Endothelial cell of umbilical vein (primary cell): ENCODE results near the gene SERPINA1. TPM values are rescaled to one million over a fixed set of nuclear protein-coding genes. Genes with fewer than 3 reads are reported as not detected.

Experiments
- BruUV-seq: library from RNA; stranded (reverse); fragments of 400-500 nt; replicated peaks from 2 replicates; lab custom pipeline; 2021; lab: Mats Ljungman, UMichigan
- CTCF ChIA-PET: fragments of 300-600, 350-600 bp; sonication (Branson Sonifier 250); formaldehyde crosslinking; loops from one replicate; lab custom pipeline; 2021; ENCODE audit warnings: antibody characterized with exemption, inconsistent platforms; lab: Charles Lee
- POLR2A ChIA-PET: fragments of 300-600, 350-600 bp; sonication (Branson Sonifier 250); formaldehyde crosslinking; loops from one replicate; lab custom pipeline; 2021; ENCODE audit warnings: antibody characterized with exemption, inconsistent platforms; lab: Charles Lee
- DNase-seq: peaks from one replicate; pipeline ENCODE4 v3.0.0-alpha.2; 2011; ENCODE audit warnings: low read depth, low spot score
- FAIRE-seq: peaks from 2 replicates; lab custom pipeline; 2011; peaks lifted over from hg19 to GRCh38; lab: Jason Lieb, UNC
- H2AFZ ChIP-seq: 2 replicates; pipeline ENCODE4 v1.6.0; 2012; ENCODE audit warnings: low read depth, low read length, control low read depth, inconsistent platforms
- H3K27ac ChIP-seq: 2 replicates; pipeline ENCODE4 v1.5.1; 2011; ENCODE audit warnings: low read depth, mild to moderate bottlenecking, control low read depth, low read length, moderate library complexity; ENCODE audit not compliant: insufficient read depth
- H3K27me3 ChIP-seq, 2 experiments: 2 replicates each; pipeline versions ENCODE4 v1.6.0 to v1.6.1; 2011; ENCODE audit warnings: low read length in 2 of 2, mixed read lengths in 1 of 2; ENCODE audit not compliant: control insufficient read depth in 2 of 2, insufficient read depth in 2 of 2
- H3K36me3 ChIP-seq, 2 experiments: 2 replicates in 1 of 2; 3 replicates in 1 of 2; pipeline ENCODE4 v1.5.1; 2011; ENCODE audit warnings: low read length in 2 of 2, mild to moderate bottlenecking in 1 of 2, moderate library complexity in 1 of 2; ENCODE audit not compliant: control insufficient read depth in 2 of 2, insufficient read depth in 2 of 2; ENCODE audit errors: extremely low read depth in 1 of 2
- H3K4me1 ChIP-seq: 3 replicates; pipeline ENCODE4 v1.5.1; 2011; ENCODE audit warnings: mild to moderate bottlenecking, low read length; ENCODE audit not compliant: control insufficient read depth, insufficient read depth; ENCODE audit errors: extremely low read depth
- H3K4me2 ChIP-seq: 2 replicates; pipeline ENCODE4 v1.6.1; 2011; ENCODE audit warnings: low read length, control low read depth, mixed read lengths; ENCODE audit not compliant: insufficient read depth
- H3K4me3 ChIP-seq, 3 experiments: fragments of 200-600 bp in 1 of 3; sonication (generic), shearing (Covaris generic) in 1 of 3; replicated peaks in 1 of 3; 2 replicates each; pipeline ENCODE4 v1.5.1; 2011 to 2016; ENCODE audit warnings: control low read depth in 3 of 3, low read length in 3 of 3, mild to moderate bottlenecking in 2 of 3, inconsistent platforms in 1 of 3, low read depth in 1 of 3, moderate library complexity in 1 of 3; ENCODE audit not compliant: insufficient read depth in 1 of 3
- H3K79me2 ChIP-seq: 2 replicates; pipeline ENCODE4 v1.6.0; 2012; ENCODE audit warnings: low read length, inconsistent platforms; ENCODE audit not compliant: control insufficient read depth, insufficient read depth
- H3K9ac ChIP-seq: replicated peaks from 2 replicates; pipeline ENCODE3; 2011; ENCODE audit warnings: low read length, control low read depth; ENCODE audit not compliant: insufficient read depth; ENCODE audit errors: extremely low read depth
- H3K9me1 ChIP-seq: replicated peaks from 3 replicates; pipeline ENCODE4 v1.6.0; 2011; ENCODE audit warnings: mild to moderate bottlenecking, low read length; ENCODE audit not compliant: control insufficient read depth, insufficient read depth; ENCODE audit errors: extremely low read depth
- H3K9me3 ChIP-seq: replicated peaks from 2 replicates; pipeline ENCODE4 v1.5.1; 2012; ENCODE audit warnings: low read length, inconsistent platforms; ENCODE audit not compliant: control insufficient read depth, insufficient read depth
- H4K20me1 ChIP-seq: replicated peaks from 2 replicates; pipeline ENCODE3; 2011; ENCODE audit warnings: mild to moderate bottlenecking, low read length; ENCODE audit not compliant: control insufficient read depth, insufficient read depth; ENCODE audit errors: extremely low read depth
- EZH2 ChIP-seq: IDR thresholded peaks from 2 replicates; pipeline ENCODE4 v1.6.1; 2012; ENCODE audit warnings: borderline replicate concordance, low read depth, mild to moderate bottlenecking, moderate library complexity, low read length, inconsistent platforms; ENCODE audit not compliant: severe bottlenecking
- FOS ChIP-seq: IDR thresholded peaks from 2 replicates; pipeline ENCODE4 v1.6.1; 2011; ENCODE audit warnings: mild to moderate bottlenecking, low read length, moderate library complexity, borderline replicate concordance; ENCODE audit not compliant: insufficient read depth
- GATA2 ChIP-seq: IDR thresholded peaks from 2 replicates; pipeline ENCODE4 v1.7.0; 2011; ENCODE audit warnings: low read depth, mild to moderate bottlenecking, moderate library complexity, mixed read lengths, low read length; ENCODE audit not compliant: insufficient read length, insufficient read depth
- JUN ChIP-seq: IDR thresholded peaks from 2 replicates; pipeline ENCODE4 v1.6.1; 2011; ENCODE audit warnings: borderline replicate concordance, low read depth; ENCODE audit not compliant: insufficient read length, insufficient read depth
- MYC ChIP-seq: IDR thresholded peaks from one replicate; pipeline ENCODE4 v1.6.1; 2011; ENCODE audit warnings: mild to moderate bottlenecking, low read depth, low read length
- POLR2A ChIP-seq: IDR thresholded peaks from 2 replicates; pipeline ENCODE4 v1.6.1; 2012; ENCODE audit warnings: low read depth, mild to moderate bottlenecking, control low read depth, low read length
- POLR2AphosphoS5 ChIP-seq: IDR thresholded peaks from 2 replicates; pipeline ENCODE4 v1.6.1; 2012; ENCODE audit warnings: low read depth, mild to moderate bottlenecking, control low read depth, low read length, moderate library complexity; ENCODE audit not compliant: insufficient read depth
- dilution Hi-C: fragments of 300-500 bp; cut with MboI; formaldehyde crosslinking; loops from one replicate; pipeline ENCODE4 v1.15.0; 2019; ENCODE audit warnings: low sequenced_read_pairs; ENCODE audit not compliant: extremely low pct_ligation_motif_present
- intact Hi-C: fragments of 100-400 bp; cut with micrococcal nuclease; formaldehyde crosslinking; loops from one replicate; pipeline ENCODE4 v1.10.0; 2022
- polyA plus RNA-seq, 4 experiments: library from polyadenylated mRNA; depleted of rRNA in 3 of 4; stranded (reverse) in 3 of 4; unstranded in 1 of 4; fragments of >200 nt; gene quantifications; 2 replicates each; pipeline versions ENCODE4 v1.2.1 to v1.2.3, GENCODE V29; 2011 to 2012; ENCODE audit warnings: missing spikeins in 1 of 4
- total RNA-seq: library from RNA; stranded (reverse); gene quantifications from 2 replicates; pipeline ENCODE4 v1.2.3, GENCODE V29; 2021
- TF ChIP-seq, protein P1 (sequence below): IDR thresholded peaks from 2 replicates; pipeline ENCODE4 v1.6.1; 2011; ENCODE audit not compliant: insufficient read depth, insufficient read length
- TF ChIP-seq, protein P2 (sequence below), 2 donors: IDR thresholded peaks; 1 replicate in 1 of 2; 2 replicates in 1 of 2; pipeline ENCODE4 v1.5.1; 2011; ENCODE audit warnings: low read length in 2 of 2, mild to moderate bottlenecking in 2 of 2, moderate library complexity in 2 of 2, control low read depth in 1 of 2, inconsistent platforms in 1 of 2, low read depth in 1 of 2; ENCODE audit not compliant: insufficient read depth in 1 of 2; ENCODE audit errors: extremely low read depth in 1 of 2

SERPINA1 gene
- total and polyA plus RNA-seq, 2 donors (not counting 3 experiments of a cell fraction or from before 2014, with no cell fraction given): not detected

DNA sequence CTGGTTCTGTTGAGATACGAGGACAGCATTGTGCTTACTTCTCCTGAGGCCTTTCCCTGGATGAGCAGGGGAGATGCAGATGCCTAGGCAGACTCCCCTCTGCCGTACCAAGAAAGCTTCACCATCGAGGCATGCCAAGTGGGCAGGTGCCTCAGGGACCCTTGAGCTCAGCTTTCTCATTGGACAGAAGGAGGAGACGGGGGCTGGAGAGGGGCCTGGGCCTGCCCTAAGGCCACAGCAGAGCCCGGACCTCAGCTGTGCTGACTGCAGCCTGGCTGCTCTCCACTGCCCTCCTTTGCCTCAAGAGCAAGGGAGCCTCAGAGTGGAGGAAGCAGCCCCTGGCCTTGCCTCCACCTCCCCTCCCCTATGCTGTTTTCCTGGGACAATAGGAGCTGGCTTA is 23.4 kb downstream of the SERPINA1 start:
- no peaks in the 10 kb centered on the region for H3K9me3 ChIP-seq
- H2AFZ ChIP-seq: no peak overlapping the region
- H3K9ac ChIP-seq: no peak overlapping the region
- CTCF ChIA-PET: no interaction called here
- dilution Hi-C loops: no loop called here
- BruUV-seq: no TSS peak
- H3K4me3 ChIP-seq: no peak overlapping the region
- no peaks in the 10 kb centered on the region for H3K9me1 ChIP-seq
- no peak for TF ChIP-seq FOS
- TF ChIP-seq JUN: no peak
- TF ChIP-seq MYC: no peak
- TF ChIP-seq POLR2AphosphoS5: no peak
- TF ChIP-seq POLR2A: no peak
- TF ChIP-seq, protein P1, sequence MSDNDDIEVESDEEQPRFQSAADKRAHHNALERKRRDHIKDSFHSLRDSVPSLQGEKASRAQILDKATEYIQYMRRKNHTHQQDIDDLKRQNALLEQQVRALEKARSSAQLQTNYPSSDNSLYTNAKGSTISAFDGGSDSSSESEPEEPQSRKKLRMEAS: no peak
- no peak for TF ChIP-seq EZH2
- no peaks in the 10 kb centered on the region for H3K36me3 ChIP-seq
- FAIRE-seq (no peak), DNase-seq (no peak)
- POLR2A ChIA-PET: no interaction called here
- no peaks in the 10 kb centered on the region for H4K20me1 ChIP-seq
- intact Hi-C loops: no loop called here
- H3K27ac ChIP-seq: no peak overlapping the region
- H3K4me2 ChIP-seq: no peak overlapping the region
- H3K4me1 ChIP-seq: no peaks in the 10 kb centered on the region
- H3K79me2 ChIP-seq: no peaks in the 10 kb centered on the region
- H3K27me3 ChIP-seq: no peaks in the 10 kb centered on the region

DNA sequence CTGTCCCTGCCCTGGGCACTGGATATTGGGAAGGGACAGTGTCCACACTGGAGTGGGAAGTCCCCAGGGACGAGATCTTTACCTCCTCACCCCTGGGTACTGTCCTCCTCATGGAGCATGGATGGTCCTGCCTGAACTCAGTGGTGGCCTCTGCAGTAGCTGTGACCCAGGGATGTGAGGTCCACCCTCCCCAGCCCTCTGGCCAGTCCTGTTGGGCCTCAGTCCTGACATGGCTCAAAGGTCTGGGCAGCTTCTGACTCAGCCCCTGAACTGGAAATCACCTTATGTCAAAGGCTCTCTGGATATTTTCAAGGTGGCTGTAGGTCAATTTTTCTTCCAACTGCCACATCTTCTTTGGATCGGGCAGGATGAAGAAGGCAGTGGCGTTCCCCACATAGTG is 24.4 kb downstream of the SERPINA1 start:
- no peaks in the 10 kb centered on the region for H3K36me3 ChIP-seq
- DNase-seq (no peak), FAIRE-seq (no peak)
- dilution Hi-C loops (no loop called here), intact Hi-C loops (no loop called here)
- H4K20me1 ChIP-seq: no peaks in the 10 kb centered on the region
- no peak overlapping the region for H3K27ac ChIP-seq
- no peaks in the 10 kb centered on the region for H3K27me3 ChIP-seq
- no peak overlapping the region for H3K9ac ChIP-seq
- H3K9me1 ChIP-seq: no peaks in the 10 kb centered on the region
- no peaks in the 10 kb centered on the region for H3K4me1 ChIP-seq
- H3K4me2 ChIP-seq: no peak overlapping the region
- no peak overlapping the region for H2AFZ ChIP-seq
- H3K9me3 ChIP-seq: no peaks in the 10 kb centered on the region
- TF ChIP-seq FOS (no peak), POLR2A (no peak), GATA2 (no peak), MYC (no peak), POLR2AphosphoS5 (no peak), EZH2 (no peak), JUN (no peak)
- TF ChIP-seq, protein P2, sequence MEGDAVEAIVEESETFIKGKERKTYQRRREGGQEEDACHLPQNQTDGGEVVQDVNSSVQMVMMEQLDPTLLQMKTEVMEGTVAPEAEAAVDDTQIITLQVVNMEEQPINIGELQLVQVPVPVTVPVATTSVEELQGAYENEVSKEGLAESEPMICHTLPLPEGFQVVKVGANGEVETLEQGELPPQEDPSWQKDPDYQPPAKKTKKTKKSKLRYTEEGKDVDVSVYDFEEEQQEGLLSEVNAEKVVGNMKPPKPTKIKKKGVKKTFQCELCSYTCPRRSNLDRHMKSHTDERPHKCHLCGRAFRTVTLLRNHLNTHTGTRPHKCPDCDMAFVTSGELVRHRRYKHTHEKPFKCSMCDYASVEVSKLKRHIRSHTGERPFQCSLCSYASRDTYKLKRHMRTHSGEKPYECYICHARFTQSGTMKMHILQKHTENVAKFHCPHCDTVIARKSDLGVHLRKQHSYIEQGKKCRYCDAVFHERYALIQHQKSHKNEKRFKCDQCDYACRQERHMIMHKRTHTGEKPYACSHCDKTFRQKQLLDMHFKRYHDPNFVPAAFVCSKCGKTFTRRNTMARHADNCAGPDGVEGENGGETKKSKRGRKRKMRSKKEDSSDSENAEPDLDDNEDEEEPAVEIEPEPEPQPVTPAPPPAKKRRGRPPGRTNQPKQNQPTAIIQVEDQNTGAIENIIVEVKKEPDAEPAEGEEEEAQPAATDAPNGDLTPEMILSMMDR (IDR thresholded peaks at IDR 0.05; ENCODE audit: extremely low read depth in 1 of 2, insufficient read depth in 1 of 2, low read depth in 1 of 2, low read length in 2 of 2): no peak
- TF ChIP-seq, protein P1: no peak
- BruUV-seq: no TSS peak
- H3K4me3 ChIP-seq: no peak overlapping the region
- H3K79me2 ChIP-seq: no peaks in the 10 kb centered on the region
- POLR2A ChIA-PET: no interaction called here
- CTCF ChIA-PET: no interaction called here
